ENCODE results near the gene FOXK1.

Gene FOXK1

GRCh38 chr7:4742852-4743251 lies 60.8 kb downstream of the FOXK1 start:
- no peak for DNase-seq (ENCODE audit: low read depth in 1 of 2, low spot score in 1 of 2)

GRCh38 chr7:4744391-4745264 lies 62.5 kb downstream of the FOXK1 start:
- DNase-seq (ENCODE audit: low read depth in 1 of 2, low spot score in 1 of 2) = peak; percentile 29 to 46

DNA sequence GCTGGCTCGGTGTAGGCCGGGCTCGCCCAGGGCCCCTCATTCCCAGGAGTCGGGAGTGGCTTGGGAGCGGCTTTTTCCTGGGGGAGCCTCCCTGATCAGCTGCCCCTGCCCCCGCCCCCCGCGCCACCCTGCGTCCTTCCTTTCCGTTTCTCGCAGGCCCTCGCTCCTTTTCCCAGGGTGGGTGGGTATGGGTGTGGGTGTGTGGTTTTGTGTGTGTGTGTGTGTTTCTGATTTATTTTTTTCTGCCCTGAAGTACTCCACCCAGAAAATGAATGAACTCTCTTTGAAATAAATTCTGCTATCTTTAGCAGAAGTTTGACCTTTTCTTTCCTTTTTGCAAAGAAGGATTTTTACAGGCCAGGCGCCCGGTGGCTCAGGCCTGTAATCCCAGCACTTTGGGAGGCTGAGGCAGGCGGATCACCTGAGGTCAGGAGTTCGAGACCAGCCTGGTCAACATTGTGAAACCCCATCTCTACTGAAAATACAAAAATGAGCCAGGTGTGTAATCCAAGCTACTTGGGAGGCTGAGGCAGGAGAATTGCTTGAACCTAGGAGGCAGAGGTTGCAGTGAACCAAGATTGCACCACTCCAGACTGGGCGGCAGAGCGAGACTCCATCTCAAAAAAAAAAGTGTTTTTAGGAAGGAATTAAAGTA lies 63.3 kb downstream of the FOXK1 start:
- DNase-seq (ENCODE audit: low read depth in 1 of 2, low spot score in 1 of 2) = no peak

- DNase-seq (ENCODE audit: low read depth in 1 of 2, low spot score in 1 of 2) = no peak
Measured at GRCh38 chr7:4745971-4746919, 64.2 kb downstream of the FOXK1 start.

GRCh38 chr7:4747013-4747412 lies 64.9 kb downstream of the FOXK1 start:
- no peak for DNase-seq (ENCODE audit: low read depth in 1 of 2, low spot score in 1 of 2)

DNA sequence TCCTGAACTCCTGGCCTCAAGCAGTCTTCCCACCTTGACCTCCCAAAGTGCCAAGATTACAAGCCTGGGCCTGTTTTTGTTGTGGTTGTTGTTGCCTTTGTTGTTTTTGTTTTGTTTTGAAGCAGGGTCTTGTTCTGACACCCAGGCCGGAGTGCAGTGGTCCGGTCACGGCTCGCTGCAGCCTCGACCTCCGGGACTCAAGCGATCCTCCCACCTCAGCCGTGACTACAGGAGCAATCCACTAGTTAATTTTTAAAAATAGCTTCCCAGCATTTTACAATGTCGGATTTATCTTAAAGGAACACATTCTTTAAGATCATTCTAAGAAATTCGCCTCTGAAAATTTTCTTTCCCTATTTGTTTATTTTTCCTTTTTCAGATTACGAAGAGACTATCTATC lies 65.7 kb downstream of the FOXK1 start:
- no peak for DNase-seq (ENCODE audit: low read depth in 1 of 2, low spot score in 1 of 2)

DNA sequence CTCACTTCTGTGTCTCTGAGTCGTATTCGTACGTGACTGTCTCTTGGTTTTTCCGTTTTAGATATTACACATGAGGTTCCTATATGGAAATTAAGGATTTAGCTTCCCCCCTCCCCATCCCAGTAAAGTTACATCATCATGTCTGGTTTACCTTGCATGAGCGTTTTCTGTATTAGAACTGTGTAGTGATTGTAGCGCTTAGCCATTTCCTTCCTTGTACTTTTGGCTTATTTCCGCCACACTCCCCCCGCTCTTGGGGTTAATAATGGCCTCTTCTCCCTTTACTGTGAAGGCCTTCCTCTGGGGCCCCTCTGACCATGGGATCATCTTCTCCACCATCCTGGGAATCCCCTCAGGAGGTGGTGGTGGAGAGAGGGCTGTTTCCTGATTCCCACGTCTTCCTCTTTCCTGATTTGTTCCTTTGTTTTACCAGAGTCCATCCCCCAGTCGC lies 66.2 kb downstream of the FOXK1 start:
- no peak for DNase-seq (ENCODE audit: low read depth in 1 of 2, low spot score in 1 of 2)

DNA sequence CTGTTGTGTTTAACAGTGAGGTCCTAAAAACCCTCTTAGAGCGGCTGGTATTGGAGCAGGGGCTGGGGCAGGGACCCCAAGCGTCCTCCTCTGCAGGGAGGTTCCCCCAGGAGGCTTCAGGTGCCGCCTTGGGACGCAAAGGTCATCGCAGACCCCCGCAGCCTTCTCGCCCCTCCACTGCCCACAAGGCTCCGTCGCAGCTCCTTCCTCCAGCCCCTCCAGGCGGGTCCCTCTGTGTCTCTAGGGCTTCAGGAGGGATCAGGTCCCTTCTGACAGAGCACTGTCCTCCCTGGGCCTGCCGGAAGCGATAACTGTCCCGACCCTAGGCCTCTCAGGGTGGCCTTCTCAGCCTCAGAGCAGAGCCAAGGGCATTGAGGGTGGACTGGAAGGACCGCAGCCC lies 67.3 kb downstream of the FOXK1 start:
- no peak for DNase-seq (ENCODE audit: low read depth in 1 of 2, low spot score in 1 of 2)

DNA sequence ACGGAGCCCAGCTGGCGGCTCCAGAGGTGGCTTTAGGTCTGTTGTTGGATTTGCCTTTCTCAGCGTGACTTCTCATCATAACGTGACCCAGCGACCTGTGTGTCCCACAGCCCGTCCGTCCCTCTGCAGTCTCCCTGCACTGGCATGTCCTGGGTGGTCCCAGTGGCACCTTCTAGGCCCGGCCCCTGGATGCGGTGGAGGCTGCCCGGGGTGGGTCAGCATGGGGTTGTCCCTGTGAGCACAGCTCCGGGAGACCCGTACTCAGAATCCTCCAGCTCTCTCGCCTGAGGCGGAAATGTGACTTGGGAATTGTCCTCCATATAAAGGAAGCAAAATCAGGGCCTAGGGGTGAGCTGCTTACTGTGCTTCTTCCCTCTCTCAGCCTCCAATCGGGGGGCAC lies 67.7 kb downstream of the FOXK1 start:
- DNase-seq (ENCODE audit: low read depth in 1 of 2, low spot score in 1 of 2) = no peak

DNA sequence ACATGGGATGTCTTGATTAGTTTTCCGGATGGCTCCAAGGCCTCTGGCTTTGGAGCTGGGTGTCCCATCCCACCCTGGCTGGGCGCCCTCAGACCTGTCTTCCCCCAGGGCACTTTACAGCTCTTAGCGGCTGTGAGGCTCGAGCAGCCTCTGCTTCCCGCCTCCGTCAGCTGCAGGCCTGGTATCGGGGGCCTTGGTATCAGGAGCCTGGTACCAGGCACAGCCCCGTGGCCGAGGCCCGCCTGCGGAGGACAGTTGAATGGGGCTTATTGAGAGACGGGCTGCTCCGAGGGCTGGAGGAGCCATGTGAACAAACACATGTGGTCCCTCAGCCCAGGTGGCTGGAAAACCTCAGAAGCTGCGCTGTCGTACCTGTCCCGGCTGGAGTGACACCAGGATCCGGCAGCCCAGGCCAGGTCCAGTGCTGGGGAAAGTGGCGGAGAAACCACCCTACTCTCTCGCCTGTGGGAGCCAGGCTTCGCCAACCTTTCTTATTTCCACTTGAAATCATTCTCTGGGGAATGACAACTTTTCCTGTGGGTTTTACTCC lies 69.4 kb downstream of the FOXK1 start:
- no peak for DNase-seq (ENCODE audit: low read depth in 1 of 2, low spot score in 1 of 2)

DNA sequence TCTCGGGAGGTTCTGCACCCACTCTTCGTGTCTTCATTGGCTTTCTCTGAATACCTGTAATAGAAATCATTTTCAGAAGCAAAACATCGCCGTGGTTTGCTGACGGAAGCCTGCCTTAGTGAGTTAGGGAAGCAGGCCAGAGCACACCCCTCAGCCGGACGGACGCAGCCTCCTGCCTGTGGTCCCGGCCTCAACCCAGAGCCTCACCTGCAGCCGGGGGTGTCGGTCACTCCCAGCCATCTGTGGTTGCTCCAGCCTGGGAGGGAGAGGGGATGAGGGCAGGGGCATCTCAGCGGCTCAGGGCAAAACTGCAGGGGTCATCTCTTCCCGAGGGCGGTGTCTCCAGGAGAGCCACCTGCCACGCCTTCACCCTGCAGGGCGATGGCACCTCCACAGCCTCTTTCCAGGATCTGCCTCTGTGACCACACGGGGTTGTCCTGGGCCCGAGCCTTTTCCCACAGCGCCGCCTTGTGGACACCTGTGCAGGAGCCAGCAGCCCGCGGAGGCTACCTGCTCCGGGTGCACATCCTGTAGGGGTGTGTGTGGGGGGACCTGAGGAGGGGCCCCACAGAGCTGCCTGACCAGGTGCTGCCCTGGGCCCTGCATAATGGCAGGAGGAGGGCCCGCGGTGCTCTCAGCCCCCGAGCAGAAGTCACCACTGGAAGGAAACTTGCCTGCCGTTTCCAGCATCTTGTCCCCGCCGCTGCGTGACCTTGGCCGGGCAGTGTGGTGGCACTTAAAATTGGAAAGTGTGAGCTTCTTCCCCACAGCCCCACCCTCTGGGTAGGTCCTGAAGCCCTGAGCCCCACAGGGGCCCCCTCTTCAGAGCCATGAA lies 71.7 kb downstream of the FOXK1 start:
- DNase-seq (ENCODE audit: low read depth in 1 of 2, low spot score in 1 of 2) = peak; percentile 70 to 77

- no peak for DNase-seq (ENCODE audit: low read depth in 1 of 2, low spot score in 1 of 2)
Measured at GRCh38 chr7:4754433-4755010, 72.4 kb downstream of the FOXK1 start.

GRCh38 chr7:4755045-4755444 lies 73.0 kb downstream of the FOXK1 start:
- no peak for DNase-seq (ENCODE audit: low read depth in 1 of 2, low spot score in 1 of 2)

GRCh38 chr7:4758111-4758510 lies 76.0 kb downstream of the FOXK1 start:
- DNase-seq (ENCODE audit: low read depth in 1 of 2, low spot score in 1 of 2) = no peak

DNA sequence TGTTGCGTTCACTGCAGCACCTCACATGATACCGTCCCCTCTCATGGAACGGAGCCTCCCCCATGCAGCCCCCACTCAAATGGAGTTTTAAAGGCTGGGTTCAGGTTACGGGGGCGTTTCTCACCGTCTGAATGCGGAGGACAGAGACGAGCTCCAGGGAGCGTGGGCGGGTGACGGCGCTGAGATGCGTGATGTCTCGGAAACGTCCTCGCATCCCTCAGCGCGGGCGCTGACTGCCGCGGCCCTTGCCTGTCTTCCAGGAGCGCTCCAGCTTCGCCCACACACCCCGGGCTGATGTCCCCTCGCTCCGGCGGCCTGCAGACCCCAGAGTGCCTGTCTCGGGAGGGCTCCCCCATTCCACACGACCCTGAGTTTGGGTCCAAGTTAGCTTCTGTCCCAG lies 76.7 kb downstream of the FOXK1 start:
- no peak for DNase-seq (ENCODE audit: low read depth in 1 of 2, low spot score in 1 of 2)

- no peak for DNase-seq (ENCODE audit: low read depth in 1 of 2, low spot score in 1 of 2)
Measured at GRCh38 chr7:4759211-4759610, 77.1 kb downstream of the FOXK1 start.

GRCh38 chr7:4760952-4761351 lies 78.9 kb downstream of the FOXK1 start:
- no peak for DNase-seq (ENCODE audit: low read depth in 1 of 2, low spot score in 1 of 2)

GRCh38 chr7:4762121-4763055 lies 80.3 kb downstream of the FOXK1 start:
- DNase-seq (ENCODE audit: low read depth in 1 of 2, low spot score in 1 of 2) = no peak

All from activated CD4-positive, alpha-beta T cell treated with anti-CD3 and anti-CD28 coated beads, Interleukin-2, amount 50 U/mL, for 24 hours (primary cell).